Chondrocyte (in vitro differentiated cells): ENCODE results near the gene LSM3. TPM values are rescaled to one million over a fixed set of nuclear protein-coding genes. Genes with fewer than 3 reads are reported as not detected.

ENCODE experiments used
- DNase-seq: peaks from one replicate; pipeline ENCODE4 v3.0.0; 2021; ENCODE audit warnings: mixed read lengths, low spot score
- H3K27ac Mint-ChIP-seq: one replicate; pipeline ENCODE4 v1.8.0; 2021; ENCODE audit warnings: mild to moderate bottlenecking, moderate library complexity, mixed read lengths; ENCODE audit not compliant: unreplicated experiment
- H3K27me3 Mint-ChIP-seq: 2 replicates; pipeline ENCODE4 v1.8.0; 2021; ENCODE audit warnings: low read depth, mixed read lengths
- H3K36me3 Mint-ChIP-seq: 2 replicates; pipeline ENCODE4 v1.8.0; 2021; ENCODE audit warnings: low read depth, mixed read lengths
- H3K4me1 Mint-ChIP-seq: 2 replicates; pipeline ENCODE4 v1.8.0; 2021; ENCODE audit warnings: low read depth, mild to moderate bottlenecking, mixed read lengths
- H3K4me3 Mint-ChIP-seq: one replicate; pipeline ENCODE4 v1.8.0; 2021; ENCODE audit warnings: mild to moderate bottlenecking, moderate library complexity, mixed read lengths; ENCODE audit not compliant: unreplicated experiment
- H3K9me3 Mint-ChIP-seq: 2 replicates; pipeline ENCODE4 v1.8.0; 2021; ENCODE audit warnings: low read depth, mixed read lengths
- total RNA-seq: library from RNA; stranded (reverse); gene quantifications from 3 replicates; pipeline ENCODE4 v1.2.1, GENCODE V29; 2021
- TF ChIP-seq, protein P1 (sequence below): fragments of 200-600 bp; sonication (generic); IDR thresholded peaks from 2 replicates; pipeline ENCODE4 v1.5.0; 2021; ENCODE audit warnings: antibody characterized with exemption, mild to moderate bottlenecking, moderate library complexity

Gene LSM3
- total RNA-seq, 1 donor from 2014 or later: 8.1 TPM

DNA sequence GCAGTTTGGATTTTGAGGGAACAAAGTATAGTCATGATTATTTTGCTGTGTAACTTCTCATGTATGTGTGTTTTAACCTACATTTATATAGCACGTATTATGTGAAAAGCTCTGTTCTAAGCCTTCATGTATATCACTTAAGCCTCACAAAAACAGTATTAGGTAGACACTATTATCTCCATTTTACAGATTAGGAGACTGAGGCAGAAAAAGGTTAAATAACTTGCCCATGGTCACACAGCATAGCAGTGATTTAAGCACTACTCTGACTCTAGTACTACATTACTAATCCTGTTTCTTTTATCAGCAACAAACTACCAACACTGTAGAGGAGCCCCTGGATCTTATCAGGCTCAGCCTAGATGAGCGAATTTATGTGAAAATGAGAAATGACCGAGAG is 2.6 kb downstream of the LSM3 start:
- H3K4me1 Mint-ChIP-seq: peaks cover 34% of the 10 kb centered on the region
- DNase-seq: no peak
- H3K9me3 Mint-ChIP-seq: no peaks in the 10 kb centered on the region
- TF ChIP-seq, protein P1, sequence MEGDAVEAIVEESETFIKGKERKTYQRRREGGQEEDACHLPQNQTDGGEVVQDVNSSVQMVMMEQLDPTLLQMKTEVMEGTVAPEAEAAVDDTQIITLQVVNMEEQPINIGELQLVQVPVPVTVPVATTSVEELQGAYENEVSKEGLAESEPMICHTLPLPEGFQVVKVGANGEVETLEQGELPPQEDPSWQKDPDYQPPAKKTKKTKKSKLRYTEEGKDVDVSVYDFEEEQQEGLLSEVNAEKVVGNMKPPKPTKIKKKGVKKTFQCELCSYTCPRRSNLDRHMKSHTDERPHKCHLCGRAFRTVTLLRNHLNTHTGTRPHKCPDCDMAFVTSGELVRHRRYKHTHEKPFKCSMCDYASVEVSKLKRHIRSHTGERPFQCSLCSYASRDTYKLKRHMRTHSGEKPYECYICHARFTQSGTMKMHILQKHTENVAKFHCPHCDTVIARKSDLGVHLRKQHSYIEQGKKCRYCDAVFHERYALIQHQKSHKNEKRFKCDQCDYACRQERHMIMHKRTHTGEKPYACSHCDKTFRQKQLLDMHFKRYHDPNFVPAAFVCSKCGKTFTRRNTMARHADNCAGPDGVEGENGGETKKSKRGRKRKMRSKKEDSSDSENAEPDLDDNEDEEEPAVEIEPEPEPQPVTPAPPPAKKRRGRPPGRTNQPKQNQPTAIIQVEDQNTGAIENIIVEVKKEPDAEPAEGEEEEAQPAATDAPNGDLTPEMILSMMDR: no peak
- H3K4me3 Mint-ChIP-seq: no peak overlapping the region
- peaks cover 11% of the 10 kb centered on the region for H3K36me3 Mint-ChIP-seq
- no peak overlapping the region for H3K27ac Mint-ChIP-seq
- H3K27me3 Mint-ChIP-seq: no peaks in the 10 kb centered on the region

DNA sequence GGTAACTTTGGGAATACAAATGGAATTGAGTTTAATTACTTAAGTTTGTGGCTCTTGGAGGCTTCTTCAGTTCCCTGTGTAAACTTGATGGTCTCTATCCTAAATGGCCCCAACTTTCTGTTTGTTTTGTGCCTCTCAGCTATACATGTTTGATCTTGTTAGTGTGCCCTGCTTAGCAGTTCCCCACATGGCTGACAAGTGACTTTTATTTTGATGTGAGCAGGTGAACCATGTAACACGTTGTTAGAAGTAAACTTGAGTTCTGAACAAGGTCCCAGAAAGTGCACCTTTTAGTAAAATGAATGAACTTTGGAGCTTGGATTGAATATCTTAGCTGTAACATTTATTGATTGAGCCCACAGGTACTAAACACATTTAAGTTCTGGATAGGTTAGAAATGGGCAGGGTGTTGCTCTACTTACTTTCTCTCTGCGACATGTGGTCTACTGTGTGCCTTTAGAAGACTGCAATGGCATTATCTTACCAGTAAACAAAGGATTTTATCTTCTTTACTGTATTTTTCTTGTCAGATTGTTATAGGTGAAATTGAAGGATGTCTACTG is 4.5 kb downstream of the LSM3 start:
- Mint-ChIP-seq H3K27ac (no peak overlapping the region), H3K27me3 (no peaks in the 10 kb centered on the region)

DNA sequence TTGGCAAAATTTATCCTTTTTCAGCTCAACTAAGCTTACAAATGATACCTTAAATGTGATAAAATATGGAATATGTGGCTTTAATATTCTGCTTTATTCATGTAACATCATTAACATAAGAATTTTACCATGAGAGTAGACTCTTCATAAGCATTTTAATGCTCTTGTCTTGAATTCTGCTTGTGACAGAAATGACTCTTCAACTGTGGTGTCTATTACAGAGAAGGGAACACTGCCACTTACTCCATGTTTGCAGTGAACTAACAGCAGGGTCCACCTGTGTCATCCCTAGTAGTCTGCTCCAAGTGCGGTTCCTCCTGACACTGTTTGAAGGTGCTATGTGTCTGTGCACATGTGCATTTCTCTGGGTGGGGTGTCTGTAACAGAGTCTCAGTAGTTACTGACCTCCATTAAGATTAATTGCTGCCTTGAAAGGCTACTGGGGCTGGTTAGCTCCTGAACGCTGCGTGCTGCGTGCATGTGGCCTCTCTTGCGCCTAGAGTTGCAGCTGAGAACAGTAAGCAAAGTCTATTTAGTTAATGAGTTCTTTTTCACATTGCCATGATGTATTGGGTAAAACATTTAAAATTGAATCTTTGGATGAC is 8.3 kb downstream of the LSM3 start:
- H3K27ac Mint-ChIP-seq: no peak overlapping the region
- H3K27me3 Mint-ChIP-seq: no peaks in the 10 kb centered on the region
- TF ChIP-seq, protein P1: no peak
- no peak overlapping the region for H3K4me3 Mint-ChIP-seq
- H3K4me1 Mint-ChIP-seq: peaks cover 3% of the 10 kb centered on the region
- peaks cover 27% of the 10 kb centered on the region for H3K36me3 Mint-ChIP-seq
- H3K9me3 Mint-ChIP-seq: peaks cover 4% of the 10 kb centered on the region
- DNase-seq: no peak

More for the DNA sequence above, 4.5 kb downstream of the LSM3 start:
- no peaks in the 10 kb centered on the region for H3K9me3 Mint-ChIP-seq
- peaks cover 19% of the 10 kb centered on the region for H3K4me1 Mint-ChIP-seq
- no peak overlapping the region for H3K4me3 Mint-ChIP-seq
- TF ChIP-seq, protein P1: no peak
- no peak for DNase-seq
- H3K36me3 Mint-ChIP-seq: peaks cover 15% of the 10 kb centered on the region

DNA sequence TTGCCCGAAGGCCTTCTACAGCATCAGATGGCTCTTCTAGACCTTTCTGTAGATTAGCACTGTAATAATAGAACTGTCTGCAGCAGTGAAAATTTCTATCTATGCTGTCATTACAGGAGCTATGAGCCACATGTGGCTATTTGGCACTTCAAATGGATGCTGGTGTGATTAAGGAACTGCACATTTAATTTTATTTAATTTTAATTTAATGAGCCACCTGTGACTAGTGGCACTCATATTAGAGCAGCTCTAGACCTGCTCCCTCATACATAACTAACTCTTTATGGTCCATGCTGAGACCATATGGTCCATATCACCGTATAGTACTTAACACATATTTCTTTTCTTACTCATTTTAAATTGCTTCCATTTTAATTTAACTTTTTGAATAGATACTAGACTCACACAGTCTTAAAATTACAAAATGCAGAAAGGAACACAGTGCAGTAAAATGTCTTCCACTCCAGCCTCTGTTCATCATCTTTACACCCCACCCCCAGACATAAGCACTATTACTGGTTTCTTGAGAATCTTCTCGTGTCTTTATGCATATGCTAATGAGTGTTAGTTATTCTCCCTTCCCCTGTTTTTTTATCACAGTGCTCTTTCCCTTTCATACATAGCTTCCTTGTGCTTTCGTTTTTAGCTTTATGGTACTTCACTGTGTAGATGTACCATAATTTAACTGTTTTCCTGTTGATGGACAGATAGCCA is 9.6 kb downstream of the LSM3 start:
- peaks cover 4% of the 10 kb centered on the region for H3K9me3 Mint-ChIP-seq
- H3K36me3 Mint-ChIP-seq: peaks cover 23% of the 10 kb centered on the region
- TF ChIP-seq, protein P1: no peak
- no peaks in the 10 kb centered on the region for H3K4me1 Mint-ChIP-seq
- H3K4me3 Mint-ChIP-seq: no peak overlapping the region
- H3K27ac Mint-ChIP-seq: no peak overlapping the region
- H3K27me3 Mint-ChIP-seq: no peaks in the 10 kb centered on the region
- DNase-seq: no peak

DNA sequence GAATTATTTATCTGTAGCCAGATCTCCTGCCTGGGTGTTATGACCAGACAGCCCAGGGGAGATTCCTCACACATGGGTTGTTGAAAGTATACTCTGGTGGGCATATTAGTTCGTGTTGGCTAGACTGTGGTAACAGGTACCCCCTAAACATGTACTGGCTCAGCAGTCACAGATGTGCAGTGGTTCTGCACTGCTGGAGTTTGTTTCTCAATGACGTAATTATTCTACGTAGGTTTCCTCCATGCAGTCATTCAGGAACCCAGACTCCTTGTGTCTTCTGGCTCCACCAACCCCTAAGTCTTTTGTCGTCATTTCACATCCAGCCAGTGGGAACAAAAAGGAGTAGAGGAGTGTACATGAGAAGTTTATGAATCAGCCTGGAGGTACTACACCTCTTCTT is 16.2 kb downstream of the LSM3 start:
- peaks cover 21% of the 10 kb centered on the region for H3K36me3 Mint-ChIP-seq
- H3K4me1 Mint-ChIP-seq: peaks cover 16% of the 10 kb centered on the region
- TF ChIP-seq, protein P1: no peak
- H3K4me3 Mint-ChIP-seq: no peak overlapping the region
- DNase-seq: no peak
- no peak overlapping the region for H3K27ac Mint-ChIP-seq
- H3K9me3 Mint-ChIP-seq: peaks cover under 1% of the 10 kb centered on the region
- no peaks in the 10 kb centered on the region for H3K27me3 Mint-ChIP-seq
